Kidney epithelial cell (primary cell): ENCODE measurements around the gene POLD1. TPM values are rescaled to one million over a fixed set of nuclear protein-coding genes. Genes with fewer than 3 reads are reported as not detected.

Experiments
- DNase-seq: peaks from one replicate; pipeline ENCODE4 v3.0.0-alpha.2; 2010; ENCODE audit warnings: low read depth
- H3K27me3 ChIP-seq: 2 replicates; pipeline ENCODE4 v1.6.0; 2011; ENCODE audit warnings: low read length; ENCODE audit not compliant: control insufficient read depth, insufficient read depth
- H3K36me3 ChIP-seq: 2 replicates; pipeline ENCODE4 v1.5.1; 2011; ENCODE audit warnings: low read length; ENCODE audit not compliant: control insufficient read depth, insufficient read depth
- H3K4me3 ChIP-seq: 2 replicates; pipeline ENCODE4 v1.5.1; 2011; ENCODE audit warnings: low read depth, mild to moderate bottlenecking, control low read depth, low read length
- total RNA-seq: library from RNA; depleted of rRNA; stranded (reverse); fragments of >200 nt; gene quantifications from 2 replicates; pipeline ENCODE4 v1.2.3, GENCODE V29; 2015
- TF ChIP-seq, protein P1 (sequence below): IDR thresholded peaks from 2 replicates; pipeline ENCODE4 v1.5.1; 2011; ENCODE audit warnings: mild to moderate bottlenecking, moderate library complexity, low read length, control low read depth, inconsistent platforms; ENCODE audit not compliant: insufficient read depth, poor library complexity, severe bottlenecking

POLD1 gene
- total RNA-seq, 1 donor from 2014 or later = 30.3 TPM

DNA sequence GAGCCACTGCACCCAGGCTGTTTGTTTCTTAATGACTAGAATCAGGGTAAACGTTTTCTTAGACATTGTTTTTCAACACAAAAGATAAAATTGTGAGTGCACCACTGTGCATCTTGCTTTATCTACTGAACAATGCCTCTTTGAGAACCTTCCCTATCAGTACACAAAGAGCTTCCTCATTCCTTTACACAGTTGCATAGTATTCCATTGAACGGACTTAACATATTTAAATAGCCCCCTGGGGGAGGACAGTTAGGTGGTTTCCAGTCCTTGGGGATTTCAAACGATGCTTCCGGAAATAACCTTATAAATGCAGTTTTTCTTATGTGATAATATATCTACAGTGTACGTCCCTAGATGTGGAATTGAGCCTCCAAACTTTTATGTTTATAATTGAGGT, 8.6 kb downstream of the POLD1 start:
- H3K27me3 ChIP-seq = no peaks in the 10 kb centered on the region
- TF ChIP-seq, protein P1, sequence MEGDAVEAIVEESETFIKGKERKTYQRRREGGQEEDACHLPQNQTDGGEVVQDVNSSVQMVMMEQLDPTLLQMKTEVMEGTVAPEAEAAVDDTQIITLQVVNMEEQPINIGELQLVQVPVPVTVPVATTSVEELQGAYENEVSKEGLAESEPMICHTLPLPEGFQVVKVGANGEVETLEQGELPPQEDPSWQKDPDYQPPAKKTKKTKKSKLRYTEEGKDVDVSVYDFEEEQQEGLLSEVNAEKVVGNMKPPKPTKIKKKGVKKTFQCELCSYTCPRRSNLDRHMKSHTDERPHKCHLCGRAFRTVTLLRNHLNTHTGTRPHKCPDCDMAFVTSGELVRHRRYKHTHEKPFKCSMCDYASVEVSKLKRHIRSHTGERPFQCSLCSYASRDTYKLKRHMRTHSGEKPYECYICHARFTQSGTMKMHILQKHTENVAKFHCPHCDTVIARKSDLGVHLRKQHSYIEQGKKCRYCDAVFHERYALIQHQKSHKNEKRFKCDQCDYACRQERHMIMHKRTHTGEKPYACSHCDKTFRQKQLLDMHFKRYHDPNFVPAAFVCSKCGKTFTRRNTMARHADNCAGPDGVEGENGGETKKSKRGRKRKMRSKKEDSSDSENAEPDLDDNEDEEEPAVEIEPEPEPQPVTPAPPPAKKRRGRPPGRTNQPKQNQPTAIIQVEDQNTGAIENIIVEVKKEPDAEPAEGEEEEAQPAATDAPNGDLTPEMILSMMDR = no peak
- H3K36me3 ChIP-seq = no peaks in the 10 kb centered on the region
- H3K4me3 ChIP-seq = no peak overlapping the region
- no peak for DNase-seq

DNA sequence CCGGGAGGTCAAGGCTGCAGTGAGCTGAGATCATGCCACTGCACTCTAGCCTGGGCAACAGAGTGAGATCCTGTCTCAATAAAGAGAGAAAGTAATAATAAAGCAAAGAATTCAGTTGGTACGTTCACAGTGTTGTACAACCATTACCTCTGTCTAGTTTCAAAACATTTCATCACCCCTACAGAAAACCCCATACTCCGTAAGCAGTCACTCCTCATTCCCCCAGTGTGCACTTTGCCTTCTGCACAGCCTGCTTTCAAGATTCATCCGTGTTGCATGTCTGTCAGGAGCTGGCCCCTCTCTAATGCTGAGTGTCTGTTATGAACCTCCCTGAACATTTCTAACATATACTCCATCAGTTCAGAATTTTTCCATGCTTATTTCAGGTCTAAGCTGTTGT, 9.4 kb downstream of the POLD1 start:
- no peak for DNase-seq
- TF ChIP-seq, protein P1 = no peak
- Histone ChIP-seq H3K36me3 (no peaks in the 10 kb centered on the region), H3K4me3 (no peak overlapping the region), H3K27me3 (no peaks in the 10 kb centered on the region)

- TF ChIP-seq, protein P1 = no peak
- no peaks in the 10 kb centered on the region for H3K27me3 ChIP-seq
- no peak for DNase-seq
- H3K4me3 ChIP-seq = no peak overlapping the region
- H3K36me3 ChIP-seq = no peaks in the 10 kb centered on the region
These were observed 9.9 kb downstream of the POLD1 start for GRCh38 chr19:50394017-50394416.

DNA sequence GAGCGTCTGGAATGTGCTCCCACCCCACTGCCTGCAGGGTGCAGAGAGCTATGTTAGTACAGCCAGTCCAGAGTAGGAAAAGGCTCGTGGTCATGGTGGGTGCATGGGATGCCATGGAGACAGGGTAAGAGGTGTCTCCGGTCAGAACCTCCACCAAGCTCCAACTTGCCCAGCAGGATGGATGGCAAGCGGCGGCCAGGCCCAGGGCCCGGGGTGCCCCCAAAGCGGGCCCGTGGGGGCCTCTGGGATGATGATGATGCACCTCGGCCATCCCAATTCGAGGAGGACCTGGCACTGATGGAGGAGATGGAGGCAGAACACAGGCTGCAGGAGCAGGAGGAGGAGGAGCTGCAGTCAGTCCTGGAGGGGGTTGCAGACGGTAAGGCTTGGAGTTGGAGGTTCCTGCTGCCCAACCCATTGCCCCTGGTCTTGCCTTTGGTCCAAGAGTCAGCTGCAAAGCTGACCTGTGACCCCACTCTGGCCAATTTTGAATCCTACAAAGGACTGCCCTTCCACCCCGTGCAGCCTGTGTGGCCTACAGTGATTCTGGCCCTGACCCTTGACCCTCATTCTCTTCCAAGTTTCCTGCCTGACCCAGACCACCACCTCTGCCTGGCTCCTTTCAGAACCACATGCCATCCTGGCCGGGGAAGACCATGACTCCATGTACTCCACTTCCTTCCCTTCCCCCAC, 14.7 kb downstream of the POLD1 start:
- TF ChIP-seq, protein P1 = no peak
- Histone ChIP-seq H3K4me3 (no peak overlapping the region), H3K27me3 (no peaks in the 10 kb centered on the region), H3K36me3 (no peaks in the 10 kb centered on the region)
- no peak for DNase-seq

GRCh38 chr19:50399368-50399745, 15.2 kb downstream of the POLD1 start:
- TF ChIP-seq, protein P1 = no peak
- H3K27me3 ChIP-seq = no peaks in the 10 kb centered on the region
- no peak for DNase-seq
- H3K36me3 ChIP-seq = no peaks in the 10 kb centered on the region
- H3K4me3 ChIP-seq = no peak overlapping the region

DNA sequence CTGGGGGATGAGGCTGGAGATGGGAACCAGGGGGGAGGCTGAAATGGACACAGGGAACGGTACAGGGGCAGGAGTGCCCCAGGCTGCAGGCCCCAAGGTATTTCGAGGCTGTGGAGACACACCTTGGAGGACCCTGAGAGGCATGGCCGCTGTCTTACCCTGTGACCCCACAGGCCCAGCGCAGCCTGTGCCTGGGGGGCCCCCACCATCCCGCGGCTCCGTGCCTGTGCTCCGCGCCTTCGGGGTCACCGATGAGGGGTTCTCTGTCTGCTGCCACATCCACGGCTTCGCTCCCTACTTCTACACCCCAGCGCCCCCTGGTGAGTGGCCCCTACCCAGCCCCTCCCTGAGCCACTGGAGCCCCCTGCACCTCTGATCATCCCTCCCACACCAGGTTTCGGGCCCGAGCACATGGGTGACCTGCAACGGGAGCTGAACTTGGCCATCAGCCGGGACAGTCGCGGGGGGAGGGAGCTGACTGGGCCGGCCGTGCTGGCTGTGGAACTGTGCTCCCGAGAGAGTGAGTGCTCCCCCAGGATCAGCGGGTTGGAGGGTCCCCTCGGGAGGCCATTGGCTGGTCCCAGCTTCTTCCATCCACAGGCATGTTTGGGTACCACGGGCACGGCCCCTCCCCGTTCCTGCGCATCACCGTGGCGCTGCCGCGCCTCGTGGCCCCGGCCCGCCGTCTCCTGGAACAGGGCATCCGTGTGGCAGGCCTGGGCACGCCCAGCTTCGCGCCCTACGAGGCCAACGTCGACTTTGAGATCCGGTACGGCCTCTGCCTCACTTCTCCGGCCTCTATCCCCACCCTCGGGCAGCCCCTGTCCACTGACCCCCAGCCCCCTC, 17.7 kb downstream of the POLD1 start:
- Histone ChIP-seq H3K36me3 (no peaks in the 10 kb centered on the region), H3K4me3 (no peak overlapping the region), H3K27me3 (no peaks in the 10 kb centered on the region)
- no peak for DNase-seq
- TF ChIP-seq, protein P1 = peak; percentile 13
